GM12874 (cell line): Measurements from ENCODE around the gene ICAM2.

Experiments
- CTCF ChIP-seq: IDR thresholded peaks from 2 replicates; pipeline ENCODE4 v1.5.1; 2011; ENCODE audit warnings: low read depth, mild to moderate bottlenecking, control low read depth, low read length, moderate library complexity; ENCODE audit not compliant: insufficient read depth

ICAM2 gene

GRCh38 chr17:64020056-64020766 lies at the start of gene ICAM2:
ICAM2 (minus strand) TSS chr17:64020633; CDS start chr17:64006691, 13,942 bp downstream.
- TF ChIP-seq CTCF = no peak

- no peak for TF ChIP-seq CTCF
Observed at GRCh38 chr17:64070213-64070612, 49.8 kb upstream of the ICAM2 start.

- TF ChIP-seq CTCF = no peak
Observed at GRCh38 chr17:64069143-64069542, 48.7 kb upstream of the ICAM2 start.

GRCh38 chr17:64067657-64068056 lies 47.2 kb upstream of the ICAM2 start:
- no peak for TF ChIP-seq CTCF

GRCh38 chr17:64066716-64067115 lies 46.3 kb upstream of the ICAM2 start:
- TF ChIP-seq CTCF = no peak

- no peak for TF ChIP-seq CTCF
Observed at GRCh38 chr17:64065161-64065560, 44.7 kb upstream of the ICAM2 start.

GRCh38 chr17:64064331-64064730 lies 43.9 kb upstream of the ICAM2 start:
- TF ChIP-seq CTCF = no peak
